GM18951 (cell line): ENCODE measurements around the gene TMEM237.

Source experiments
- POLR2A ChIP-seq: IDR thresholded peaks from 4 replicates; pipeline ENCODE4 v1.6.1; 2011; ENCODE audit warnings: mild to moderate bottlenecking; ENCODE audit not compliant: insufficient read length, insufficient read depth; ENCODE audit errors: extremely low read depth
- in situ Hi-C: fragments of 300-500 bp; cut with MboI; formaldehyde crosslinking; loops from one replicate; pipeline ENCODE4 v1.12.0; 2022; ENCODE audit warnings: low sequenced_read_pairs, mixed read lengths, inconsistent platforms; ENCODE audit not compliant: unreplicated experiment

TMEM237 gene

DNA sequence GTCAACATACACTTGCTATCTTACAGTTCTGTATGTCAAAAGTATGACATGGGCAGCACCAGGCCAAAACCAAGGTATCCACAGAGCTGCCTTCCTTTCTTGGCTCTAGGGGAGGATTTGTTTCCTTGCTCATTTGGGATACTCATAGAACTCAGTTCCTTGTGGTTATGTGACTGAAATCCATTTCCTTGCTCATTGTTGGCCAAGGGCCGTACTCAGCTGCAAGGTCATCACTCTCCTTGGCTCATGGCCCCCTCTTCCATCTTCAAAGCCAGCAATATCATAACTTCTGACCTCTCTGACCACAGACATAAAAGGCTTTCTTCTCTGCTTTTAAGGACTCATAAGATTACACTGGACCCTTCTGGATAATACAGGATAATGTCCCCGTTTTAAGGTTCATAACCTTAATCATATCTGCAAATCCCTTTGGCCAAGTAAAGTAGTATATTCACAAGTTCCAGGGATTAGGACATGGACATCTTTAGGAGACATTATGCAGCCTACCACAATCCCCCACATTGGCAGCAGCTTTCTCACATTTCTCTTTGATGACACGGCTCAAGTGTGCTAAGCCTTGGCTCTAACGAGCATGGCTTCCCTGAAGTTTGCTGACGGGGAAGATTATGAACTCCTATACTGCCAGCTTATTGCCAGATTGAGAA is 20.9 kb downstream of the TMEM237 start:
- TF ChIP-seq POLR2A = no peak
- in situ Hi-C loops = no loop called here

DNA sequence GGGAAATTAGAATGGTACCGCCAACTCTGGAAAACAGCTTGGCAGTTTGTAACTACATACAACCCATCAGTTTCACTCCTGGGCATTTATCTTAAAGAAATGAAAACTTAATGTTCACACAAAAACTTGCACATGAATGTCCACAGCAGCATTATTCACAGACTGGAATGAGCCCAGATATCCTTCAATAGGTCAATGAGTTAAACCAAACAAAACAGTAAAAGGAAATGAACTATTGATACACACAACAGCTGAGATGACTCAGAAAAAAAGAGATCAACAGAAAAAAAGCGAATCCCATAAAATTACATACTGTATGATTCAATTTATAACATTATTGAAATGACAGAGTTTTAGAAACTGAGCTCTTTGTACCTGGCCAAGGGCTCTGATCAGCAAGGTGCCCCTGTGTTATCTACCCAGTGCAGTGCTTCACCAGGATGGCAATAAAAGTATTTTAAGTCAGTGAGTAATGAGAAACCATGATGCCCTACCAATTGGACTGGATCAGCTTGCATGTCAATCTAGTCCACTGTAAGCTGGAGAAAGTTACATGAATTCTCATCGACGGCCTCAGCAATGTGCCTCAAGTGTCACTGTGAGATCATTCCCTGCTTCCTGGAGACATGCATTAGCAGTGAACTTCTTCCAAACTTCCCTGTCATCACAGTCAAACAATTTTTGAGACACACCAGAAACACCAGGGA is 21.9 kb downstream of the TMEM237 start:
- in situ Hi-C loops = no loop called here

DNA sequence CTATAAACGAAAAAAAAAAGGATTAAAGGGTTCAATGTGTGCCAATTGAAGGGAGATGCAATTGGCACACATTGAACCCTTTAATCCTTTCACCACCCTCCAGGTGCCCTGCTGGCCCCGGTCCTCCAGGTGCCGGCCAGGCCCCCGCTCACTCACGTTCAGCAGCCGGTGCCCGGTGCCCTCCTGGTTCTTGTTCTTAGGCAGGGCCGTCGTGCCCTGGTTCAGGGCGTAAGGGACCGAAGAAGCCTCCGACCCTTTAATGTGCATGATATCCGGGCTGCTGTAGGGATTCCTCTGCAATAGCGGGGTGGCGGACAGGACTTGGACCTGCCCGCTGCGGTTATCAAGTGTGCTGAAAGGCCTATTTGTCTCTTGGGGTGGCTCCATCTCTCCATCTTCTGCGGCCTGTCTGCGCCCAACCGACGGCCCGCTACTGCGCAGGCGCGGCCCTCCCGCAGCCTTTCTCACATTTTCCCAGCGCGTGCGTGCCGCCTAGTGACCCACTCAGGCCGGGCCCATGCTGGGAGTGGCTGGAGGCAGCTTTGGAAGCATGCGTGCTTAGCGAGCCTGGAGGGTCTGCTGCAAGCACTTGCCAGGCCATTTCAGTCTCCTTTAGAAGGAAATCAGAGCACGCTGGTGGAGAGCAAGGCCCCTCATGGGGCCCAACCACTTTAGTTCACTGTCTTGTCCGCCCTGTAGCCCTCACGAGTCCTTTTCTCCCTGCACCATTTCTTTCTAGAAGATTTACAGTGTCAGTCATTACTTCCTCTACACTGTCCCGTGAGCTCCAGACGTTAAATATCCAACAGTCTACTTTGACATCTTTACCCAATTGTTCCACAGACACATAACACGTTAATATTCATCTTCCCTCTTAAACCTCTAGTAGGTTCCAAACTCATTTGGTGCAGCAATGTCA is 24.3 kb downstream of the TMEM237 start:
- in situ Hi-C loops = no loop called here
- TF ChIP-seq POLR2A = no peak

More for the DNA sequence above, 21.9 kb downstream of the TMEM237 start:
- no peak for TF ChIP-seq POLR2A

DNA sequence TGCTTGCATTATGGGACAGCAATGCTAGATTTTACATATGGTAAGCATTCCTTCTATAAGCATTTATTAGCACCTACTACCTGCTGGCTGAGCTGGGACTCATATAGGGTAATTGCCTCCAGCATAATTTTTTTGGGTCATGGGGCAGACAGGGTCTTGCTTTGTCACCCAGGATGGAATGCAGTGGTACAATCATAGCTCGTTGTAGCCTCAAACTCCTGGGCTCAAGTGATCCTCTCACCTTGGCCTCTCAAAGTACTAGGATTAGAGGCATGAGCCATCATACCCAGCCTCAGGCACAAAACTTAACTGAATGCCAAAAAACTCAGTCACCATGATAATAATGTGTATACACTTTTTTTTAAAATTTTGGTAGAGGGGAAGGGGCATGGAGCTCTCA is 35.3 kb downstream of the TMEM237 start:
- in situ Hi-C loops = no loop called here
- TF ChIP-seq POLR2A = no peak

DNA sequence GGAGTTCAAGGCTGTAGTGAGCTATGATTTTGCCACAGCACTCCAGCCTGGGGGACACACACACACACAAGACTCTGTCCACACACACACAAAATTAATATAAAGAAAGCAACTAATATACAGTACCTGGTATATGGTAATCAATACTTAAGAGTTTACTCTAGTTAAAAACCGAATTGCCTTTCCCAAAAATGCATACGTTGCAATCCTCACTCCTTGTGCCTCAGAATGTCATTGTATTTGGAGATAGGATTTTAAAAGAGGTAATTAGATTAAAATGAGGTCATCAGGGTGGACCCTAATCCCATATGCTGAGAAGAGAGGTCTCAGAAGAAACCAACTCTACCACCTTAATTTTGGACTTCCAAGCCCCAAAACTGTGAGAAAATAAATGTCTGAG is 35.7 kb downstream of the TMEM237 start:
- in situ Hi-C loops = no loop called here
- TF ChIP-seq POLR2A = no peak

DNA sequence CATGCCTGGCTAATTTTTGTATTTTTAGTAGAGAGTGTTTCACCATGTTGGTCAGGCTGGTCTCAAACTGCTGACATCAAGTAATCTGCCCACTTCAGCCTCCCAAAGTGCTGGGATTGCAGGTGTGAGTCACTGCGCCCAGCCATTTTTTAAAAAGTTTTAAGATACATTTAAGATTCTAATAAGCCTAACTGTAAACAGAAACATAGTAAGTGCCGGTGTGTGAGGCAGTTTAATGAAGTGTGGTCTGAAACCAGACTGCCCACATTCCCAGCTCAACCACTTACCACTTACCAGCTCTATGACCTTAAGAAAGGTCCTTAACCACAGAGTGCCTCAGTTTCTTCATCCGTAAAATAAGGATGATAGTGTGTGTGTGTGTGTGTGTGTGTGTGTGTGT is 42.4 kb downstream of the TMEM237 start:
- no peak for TF ChIP-seq POLR2A
- in situ Hi-C loops = no loop called here

DNA sequence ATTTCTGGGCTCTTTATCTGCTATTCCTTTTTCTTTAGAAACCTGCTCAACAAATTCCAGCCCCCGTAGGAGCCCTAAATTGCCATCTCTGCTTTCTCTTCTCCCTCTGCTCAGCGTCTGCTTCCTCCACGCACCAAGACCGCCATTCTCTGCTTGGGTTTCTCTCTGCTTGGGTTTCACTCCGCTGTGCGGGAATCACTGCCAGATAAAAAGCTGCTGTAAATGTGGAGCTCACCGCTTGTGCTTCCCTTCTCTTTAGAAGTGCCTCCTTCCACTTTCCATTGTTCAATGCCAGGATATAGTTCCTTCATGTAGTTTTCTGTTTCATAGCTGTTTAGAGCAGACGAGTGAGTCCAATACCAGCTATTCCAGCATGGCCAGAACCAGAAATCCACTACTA is 45.9 kb downstream of the TMEM237 start:
- no peak for TF ChIP-seq POLR2A
- in situ Hi-C loops = no loop called here

DNA sequence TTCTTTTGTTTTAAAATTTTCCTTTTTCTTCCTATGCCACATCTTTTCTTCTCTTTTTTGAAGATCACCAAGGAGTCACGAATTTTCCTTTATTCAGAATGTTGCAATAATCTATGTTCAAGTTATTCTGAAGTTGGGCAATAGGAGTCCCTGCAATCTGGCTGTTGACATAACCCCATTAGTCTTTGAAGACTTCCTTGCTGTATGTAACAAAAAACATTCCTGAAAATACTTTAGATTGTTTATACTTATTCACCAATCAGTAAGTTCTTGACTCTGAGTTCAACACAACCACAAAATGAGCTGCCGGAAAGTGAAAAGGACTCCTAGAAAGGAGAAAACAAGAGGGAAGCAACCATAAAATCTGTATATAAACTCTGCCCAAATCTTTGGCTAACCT is 62.8 kb downstream of the TMEM237 start:
- no peak for TF ChIP-seq POLR2A
- in situ Hi-C loops = no loop called here

DNA sequence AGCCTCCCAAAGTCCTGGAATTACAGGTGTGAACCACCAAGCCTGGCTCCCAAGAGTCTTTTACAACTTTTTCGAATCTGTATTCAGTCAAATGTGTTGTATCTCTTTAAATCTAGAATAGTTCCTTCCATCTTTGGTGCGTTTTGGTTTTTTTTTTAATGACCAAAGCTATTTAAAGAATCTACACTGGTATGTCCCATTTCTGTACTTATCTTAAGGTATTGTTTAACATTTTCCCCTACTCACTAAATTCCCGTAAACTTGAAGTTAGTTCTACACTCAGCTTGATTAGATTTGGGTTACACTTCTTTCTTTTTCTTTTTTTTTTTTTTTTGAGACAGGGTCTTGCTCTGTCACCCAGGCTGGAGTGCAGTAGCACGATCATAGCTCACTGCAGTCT is 63.8 kb downstream of the TMEM237 start:
- TF ChIP-seq POLR2A = no peak
- in situ Hi-C loops = no loop called here

DNA sequence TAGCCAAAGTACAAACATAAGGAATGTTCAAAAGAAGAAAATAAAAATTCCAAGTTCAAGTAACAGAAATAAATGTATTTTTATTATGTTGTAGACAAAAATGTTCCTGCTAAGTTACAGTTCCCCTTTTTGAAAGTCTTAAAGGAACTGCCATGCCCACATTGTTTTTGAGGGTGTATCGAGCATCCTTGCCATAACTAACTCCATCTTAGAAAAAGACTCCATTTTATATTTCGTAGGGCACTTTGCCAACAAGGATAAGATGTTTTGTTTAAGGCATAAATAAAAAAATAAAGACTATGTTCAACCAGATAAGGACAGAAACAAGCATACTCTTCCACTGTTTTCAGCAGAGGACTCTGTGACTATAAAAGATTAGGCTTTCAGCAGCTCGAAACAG is 67.3 kb downstream of the TMEM237 start:
- no peak for TF ChIP-seq POLR2A
- in situ Hi-C loops = no loop called here

DNA sequence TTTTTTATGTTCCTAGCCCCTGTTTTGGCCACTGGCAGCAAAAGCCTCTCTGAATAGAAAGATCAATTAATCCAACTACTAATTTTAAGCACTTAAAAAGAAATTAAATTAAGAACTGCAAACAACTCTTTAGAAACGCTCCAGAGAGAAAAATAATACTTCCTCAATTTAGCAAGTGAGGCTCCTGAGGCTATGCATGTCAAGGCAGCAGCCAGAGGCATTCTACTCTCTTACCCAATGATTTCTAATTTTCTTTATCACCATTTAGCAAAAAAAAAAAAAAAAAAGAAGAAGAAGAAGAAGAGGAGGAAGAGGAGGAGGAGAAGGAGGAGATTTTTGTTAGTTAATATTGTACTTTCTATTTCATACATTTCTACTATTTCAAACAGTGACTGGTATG is 68.5 kb downstream of the TMEM237 start:
- TF ChIP-seq POLR2A = no peak
- in situ Hi-C loops = no loop called here

DNA sequence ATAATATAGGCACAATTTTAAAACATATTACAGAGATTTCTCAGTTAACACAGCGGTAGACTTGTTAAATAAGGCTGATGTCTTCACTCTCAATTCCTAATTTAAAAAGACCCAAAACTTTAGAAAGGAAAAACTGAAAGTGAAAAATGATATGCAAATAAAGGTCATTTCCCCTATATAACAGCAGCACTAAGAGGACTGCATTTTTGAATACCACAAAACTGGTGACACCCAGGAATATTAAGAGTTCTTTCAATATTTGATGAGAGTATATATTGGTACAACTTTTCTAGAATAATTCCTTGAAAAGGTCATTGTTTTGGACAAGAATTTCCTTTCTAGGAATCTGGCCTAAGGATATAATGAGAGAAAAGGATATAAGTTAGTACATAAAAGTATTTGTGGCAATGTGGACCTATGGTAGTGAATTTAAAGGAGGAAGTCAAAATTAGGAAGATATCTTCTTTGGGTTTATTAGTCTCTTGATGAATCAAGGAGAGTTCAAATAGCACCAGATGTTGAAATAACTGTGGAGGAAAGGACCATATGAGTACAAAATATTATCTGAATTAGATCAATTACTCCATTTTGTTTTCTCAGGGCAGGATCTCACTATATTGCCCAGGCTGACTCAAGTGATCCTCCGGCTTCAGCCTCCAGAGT is 70.3 kb downstream of the TMEM237 start:
- in situ Hi-C loops = no loop called here

More for the DNA sequence above, 70.3 kb downstream of the TMEM237 start:
- TF ChIP-seq POLR2A = no peak
